ENCODE results near the gene CUBN.

DNA sequence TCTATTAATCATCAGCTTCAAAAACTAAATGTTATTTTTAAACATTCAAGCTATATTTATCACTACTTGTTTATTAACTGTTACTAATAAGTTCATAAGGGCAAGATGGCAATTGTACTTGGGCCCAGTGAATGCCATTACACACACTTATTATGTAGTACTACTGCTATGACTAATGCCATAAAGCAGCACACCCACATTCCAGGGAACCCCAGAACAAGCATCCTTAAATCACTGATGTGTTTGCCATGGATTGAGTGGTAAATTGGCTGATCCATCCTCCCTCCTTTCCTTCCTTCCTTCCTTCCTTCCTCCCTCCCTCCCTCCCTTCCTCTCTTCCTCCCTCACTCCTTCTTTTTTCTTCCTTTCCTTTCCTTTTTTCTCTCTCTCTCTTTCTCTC, 275.0 kb downstream of the CUBN start:
- TF ChIP-seq TRIM28 (IDR thresholded peaks at IDR 0.05; ENCODE audit: borderline replicate concordance, low read length) (no peak), ZBTB8A (tag by site-specific recombination; IDR thresholded peaks at IDR 0.05) (no peak), ZBTB49 (tag by site-specific recombination; IDR thresholded peaks at IDR 0.05; ENCODE audit: low read depth) (no peak)
